MV-4-11 (cell line): ENCODE data around the gene ERICH6.

Source experiments
- DNase-seq: peaks from one replicate; lab custom pipeline; 2025; lab: John Stamatoyannopoulos, UW

The ERICH6 gene

DNA sequence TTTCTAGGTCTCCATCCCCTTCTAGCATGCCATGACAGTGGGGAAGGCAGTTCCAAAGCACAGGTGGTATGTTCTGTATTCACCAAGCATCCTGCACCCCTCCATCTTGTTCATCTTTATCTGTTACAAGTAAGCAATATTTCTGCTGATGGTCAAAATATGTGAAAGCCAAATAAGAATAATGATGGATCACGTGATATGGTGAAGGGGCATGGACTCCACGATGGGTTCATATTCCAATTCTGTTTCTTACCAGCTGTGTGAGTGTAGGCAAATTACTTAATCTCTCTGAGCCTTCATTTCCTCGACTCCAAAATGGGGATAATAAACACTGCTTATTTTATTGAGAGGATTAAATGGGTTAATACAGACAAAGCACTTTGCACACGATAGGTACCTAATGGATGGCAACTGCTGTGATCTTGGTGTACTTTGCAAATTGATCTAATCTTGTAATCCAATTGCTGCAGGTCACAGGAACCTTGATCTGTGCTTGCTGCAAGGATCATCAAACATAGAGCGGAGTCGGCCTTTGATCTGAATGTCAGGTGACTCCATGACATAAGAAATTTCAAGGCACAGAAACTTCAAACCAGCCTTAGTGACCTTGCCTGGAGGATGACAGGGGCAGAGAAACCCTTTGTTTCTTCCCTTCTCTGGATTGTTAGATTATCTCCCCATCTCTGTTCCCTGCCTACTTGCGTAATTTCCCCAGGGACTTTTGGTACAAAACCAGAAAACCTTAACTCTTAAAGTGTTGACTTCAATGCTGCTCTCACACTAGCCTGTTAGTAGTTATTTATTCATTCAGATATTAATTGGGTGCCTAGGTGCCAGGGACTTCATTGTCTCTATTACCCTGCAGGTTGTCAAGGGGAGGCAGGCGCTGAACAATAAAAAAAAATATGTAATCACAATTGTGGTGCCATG lies 33.4 kb upstream of the ERICH6 start:
- DNase-seq, result peak; percentile 19

DNA sequence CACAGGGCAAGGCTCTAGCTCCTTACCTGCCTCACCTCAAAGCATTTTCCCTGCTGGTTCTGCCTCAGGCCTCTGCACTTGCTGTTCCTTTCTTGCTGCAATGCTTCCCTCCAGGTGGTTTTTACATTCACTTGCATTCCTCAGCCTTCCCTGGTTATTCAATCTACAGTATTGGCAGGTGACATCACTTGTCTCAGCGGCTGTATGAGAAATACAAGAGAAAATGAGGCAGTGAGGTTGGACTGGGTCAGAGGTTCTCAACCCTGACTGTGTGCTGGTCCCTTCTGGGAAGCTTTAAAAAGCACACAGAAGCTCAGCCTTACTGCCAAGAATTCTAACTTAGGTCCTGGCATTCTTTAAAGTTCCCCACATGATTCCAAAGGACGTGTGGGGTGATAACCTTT lies 32.6 kb upstream of the ERICH6 start:
- DNase-seq, result no peak

DNA sequence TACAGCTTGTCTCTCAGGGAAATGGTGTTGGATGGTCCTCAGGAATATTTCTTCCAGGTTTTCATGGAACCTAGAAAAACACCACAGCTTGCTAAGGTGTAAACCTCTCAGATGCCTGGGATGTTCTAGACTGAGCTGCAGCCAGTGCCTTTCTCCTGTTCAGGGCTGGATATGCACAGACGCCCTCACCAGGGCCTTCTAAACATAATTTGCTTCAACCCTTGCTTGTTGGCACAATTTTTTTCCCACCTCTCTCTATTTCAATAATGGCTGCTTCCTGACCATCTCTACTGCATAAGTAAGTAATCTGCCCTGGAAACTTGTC lies 31.0 kb upstream of the ERICH6 start:
- DNase-seq, result no peak

DNA sequence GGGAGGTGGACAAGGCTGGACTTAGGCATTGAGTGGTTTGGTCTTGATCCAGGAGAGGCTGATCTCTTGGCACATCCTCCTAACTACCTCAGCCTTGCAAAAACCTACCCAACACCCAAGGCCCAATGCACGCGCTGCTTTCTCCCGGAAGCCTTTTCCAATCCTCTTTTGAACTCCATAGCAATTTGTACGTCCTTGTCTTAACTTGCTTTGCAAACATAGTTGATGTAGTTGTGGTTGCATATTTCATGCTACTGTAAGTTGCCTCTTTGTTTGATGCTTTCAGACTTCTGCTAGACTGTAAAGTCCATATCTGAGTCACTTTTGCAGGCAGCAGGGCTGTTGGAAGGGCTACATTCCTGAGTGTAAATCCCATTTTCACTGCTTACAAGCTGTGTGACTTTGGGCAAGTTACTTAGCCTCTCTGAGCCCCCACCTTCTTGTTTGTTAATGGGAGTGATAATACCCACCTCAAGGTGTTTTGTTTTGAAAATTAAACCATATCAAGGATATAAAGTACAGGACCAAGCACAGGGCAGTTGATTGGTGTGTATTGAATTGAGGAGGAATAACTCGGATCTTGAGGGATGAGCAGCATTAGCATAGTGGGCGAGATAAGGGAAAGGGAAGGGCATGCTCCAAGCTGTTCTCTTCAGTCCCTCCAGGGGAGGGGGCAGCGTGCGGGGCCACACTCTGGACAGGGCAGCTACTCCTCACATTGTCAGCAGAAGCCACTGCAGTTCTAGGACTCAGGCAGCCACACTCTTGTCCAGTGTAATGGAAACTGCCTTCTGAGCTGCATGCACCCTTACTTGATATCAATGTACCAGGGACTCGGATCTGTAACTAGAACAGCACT lies 30.4 kb upstream of the ERICH6 start:
- no peak for DNase-seq

DNA sequence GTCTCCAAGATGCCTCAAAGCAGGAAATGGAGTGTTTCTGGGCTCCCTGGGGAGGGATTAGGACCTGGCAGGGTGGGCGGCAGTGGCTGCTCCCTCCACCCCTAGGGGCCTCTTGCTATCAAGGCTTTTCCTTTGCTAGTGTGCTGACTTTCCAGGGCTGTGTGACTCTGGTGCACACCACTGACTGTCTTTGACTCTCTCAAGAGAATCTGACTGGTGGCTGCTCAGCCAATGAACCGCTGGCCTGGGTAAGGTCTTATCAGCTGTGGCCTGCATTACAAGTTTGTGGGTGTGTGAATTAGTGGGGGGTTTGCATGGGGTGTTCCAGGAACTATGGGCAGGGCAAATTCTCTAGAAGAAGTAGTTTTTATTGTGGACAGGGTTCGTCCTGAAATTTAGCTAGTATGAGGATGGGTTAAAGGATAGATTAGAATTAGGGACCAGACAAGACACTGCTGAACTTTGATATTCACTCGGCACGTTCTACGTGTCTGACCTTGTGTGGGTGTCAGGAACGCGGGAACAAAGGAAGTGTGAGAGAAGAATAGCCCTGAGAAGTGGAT lies 29.7 kb upstream of the ERICH6 start:
- no peak for DNase-seq

DNA sequence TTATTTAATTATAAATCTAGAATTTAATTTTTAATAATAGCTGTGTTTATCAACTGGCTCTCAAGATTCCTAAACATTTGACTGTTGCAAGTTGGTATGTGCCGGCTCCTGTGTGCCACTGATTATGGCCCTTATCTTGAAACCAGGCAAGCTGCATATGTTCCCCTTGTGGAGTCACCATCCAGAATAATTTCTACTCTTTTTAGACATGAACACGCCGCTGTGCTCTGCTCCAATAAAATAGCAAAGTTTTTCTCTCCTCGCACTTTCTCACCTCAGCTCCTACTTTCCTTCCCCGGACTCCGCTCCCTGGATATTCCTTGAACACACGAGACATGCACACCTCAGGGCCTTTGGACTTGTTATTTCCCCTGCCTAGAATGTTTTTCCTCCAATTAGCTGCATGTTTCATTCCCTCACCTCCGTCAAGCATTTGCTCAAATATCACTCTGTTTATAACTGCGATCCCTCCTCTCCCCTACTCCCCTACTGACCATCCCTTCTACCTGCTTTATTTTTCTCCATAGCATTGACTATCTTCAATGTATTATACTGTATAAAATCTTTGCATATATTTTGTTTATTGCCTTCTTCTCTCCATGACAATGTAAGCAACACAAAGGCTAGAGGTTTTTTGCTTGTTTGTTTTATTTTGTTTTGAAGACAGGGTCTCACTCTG lies 26.1 kb upstream of the ERICH6 start:
- no peak for DNase-seq

DNA sequence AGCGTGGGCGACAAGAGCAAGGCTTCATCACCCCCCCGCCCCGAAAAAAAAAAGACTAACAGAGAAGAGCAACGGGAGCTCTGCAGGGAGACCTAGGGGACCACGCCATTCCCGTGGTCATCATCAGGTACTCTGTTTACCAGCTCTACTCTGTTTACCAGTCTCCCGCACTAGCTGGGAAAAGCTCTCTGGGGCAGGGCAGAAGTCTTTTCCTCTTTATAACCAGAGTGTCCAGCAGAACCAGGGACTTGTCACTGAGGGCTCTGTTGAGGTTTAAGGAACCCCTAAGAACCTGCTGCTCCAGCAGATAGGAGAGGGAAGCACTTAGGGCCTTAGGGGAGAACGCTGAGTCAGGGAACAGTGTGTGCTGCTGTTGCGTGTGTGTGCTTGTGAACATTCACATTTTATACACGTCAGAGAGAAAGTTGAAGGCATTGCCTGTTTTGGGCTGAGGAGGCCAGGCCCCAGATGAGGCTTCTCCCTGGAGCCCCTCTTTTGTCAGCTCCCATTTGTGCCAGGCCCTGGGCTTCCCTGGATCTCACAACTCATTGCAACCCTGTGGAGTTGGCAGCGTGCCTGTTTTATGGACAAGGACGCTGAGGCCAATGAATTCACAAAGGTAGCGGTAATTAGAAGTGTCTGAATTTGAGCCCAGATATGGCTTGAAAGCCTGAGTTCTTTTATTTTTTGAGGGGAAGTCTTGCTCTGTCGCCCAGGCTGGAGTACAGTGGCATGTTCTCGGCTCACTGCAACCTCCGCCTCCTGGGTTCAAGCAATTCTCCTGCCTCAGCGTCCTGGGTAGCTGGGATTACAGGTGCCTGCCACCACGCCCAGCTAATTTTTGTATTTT lies 24.2 kb upstream of the ERICH6 start:
- DNase-seq, result no peak

DNA sequence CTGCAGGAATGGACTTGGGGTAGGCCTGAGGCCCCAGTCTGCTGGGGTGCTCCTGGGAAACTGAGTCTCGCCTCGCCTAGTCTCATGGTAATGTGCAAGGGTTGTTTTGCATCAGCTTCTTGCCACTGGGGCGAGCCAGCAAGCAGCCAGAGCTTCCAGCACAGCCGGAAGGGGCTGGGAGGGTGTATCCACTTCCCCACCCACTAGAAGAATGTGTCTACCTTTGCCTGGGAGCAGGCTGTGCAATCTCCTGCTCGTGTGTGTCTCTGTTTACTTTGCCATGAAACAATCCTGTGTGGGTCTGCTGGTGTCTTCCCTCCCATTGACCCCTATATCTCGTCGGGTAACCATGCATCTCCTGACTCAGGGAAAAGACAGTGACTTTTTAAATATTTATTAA lies 21.8 kb upstream of the ERICH6 start:
- DNase-seq, result no peak

DNA sequence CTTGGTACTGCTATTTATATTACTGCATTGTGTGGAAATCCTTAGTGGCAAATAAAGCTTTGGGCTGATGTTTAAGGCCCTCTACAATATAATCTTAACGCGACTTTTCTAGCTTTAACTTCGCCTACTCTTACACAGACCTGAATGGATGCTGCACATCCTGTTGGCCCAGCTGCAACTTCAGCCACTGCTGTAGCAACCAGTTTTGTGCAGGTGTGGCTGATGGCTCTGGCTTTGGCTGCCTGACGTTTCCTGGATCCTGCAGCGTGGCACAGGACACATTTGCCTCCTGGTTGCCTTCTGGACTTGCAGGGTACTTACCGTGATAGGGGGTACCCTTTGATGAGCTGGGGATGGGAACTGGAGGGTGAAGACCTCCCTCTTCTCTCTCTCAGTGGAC lies 20.2 kb upstream of the ERICH6 start:
- DNase-seq, result no peak

DNA sequence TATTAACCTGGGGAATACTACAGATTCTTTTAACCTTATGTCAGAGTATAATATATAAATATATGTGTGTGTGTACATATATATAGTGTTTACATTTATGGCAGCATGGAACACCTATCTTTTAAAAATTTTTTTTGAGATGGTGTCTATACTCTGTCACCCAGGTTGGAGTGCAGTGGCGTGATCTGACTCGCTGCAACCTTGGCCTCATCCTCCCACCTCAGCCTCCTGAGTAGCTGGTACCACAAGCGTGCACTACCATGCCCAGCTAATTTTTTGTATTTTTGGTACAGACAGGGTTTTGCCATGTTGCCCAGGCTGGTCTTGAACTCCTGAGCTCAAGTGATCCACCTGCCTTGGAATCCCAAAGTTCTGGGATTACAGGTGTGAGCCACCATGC lies 18.5 kb upstream of the ERICH6 start:
- no peak for DNase-seq

DNA sequence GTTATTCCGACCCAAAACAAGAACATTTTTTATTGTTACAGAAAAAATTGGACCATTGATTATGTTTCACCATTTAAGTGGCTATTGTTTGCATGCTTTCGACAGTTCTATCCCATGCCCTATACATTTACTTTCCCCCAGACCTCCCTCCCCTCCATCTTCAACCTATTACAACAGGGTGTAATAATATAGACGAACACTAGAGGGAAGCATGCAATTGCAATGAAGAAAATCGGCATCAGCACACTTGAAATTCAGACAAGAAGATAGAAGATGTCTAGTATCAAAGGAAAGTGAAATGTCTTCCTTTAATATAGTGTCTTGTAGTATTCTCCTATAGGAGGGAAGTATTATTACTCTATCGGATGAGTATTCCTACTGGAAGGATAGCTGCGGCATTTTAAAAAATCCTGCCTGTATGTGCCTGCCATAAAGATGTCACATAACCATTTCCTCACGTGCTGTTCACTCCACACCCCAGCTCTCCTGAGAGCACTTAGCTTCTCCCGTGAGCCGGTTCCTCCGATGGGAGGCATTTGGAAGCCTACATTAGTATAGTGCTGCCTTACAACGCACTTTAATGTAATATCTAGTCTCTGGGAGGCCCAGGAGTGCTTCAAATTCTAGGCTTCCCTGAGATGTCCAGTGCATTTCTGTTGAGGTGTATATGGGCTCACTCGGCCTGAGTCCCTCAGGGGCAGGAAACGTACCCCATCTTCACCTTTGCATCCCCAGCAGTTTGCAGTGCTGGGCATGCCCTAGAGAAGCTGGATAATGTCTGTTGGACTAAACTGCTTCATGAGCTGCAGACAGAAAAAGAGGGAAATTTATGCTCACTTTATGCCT lies 17.8 kb upstream of the ERICH6 start:
- peak; percentile 26 for DNase-seq

DNA sequence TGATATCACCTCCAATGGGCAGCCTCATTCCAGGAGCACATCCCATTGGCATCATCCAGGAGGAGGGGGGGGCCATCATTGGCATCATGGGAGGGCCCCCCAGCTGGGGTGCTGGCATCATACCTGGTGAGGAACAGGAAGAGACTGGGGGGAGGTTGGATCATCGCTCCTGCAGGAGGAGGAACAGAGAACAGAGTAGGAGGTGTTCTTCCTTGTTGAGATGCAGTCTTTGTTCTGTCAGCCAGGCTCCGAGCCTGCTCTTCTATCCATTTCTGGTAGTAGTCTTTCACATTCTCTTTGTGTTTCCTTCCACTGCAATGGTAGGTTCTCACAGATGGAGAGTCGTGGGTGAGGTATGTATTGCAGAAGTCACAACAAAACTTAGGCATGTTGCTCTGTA lies 16.7 kb upstream of the ERICH6 start:
- DNase-seq, result no peak

DNA sequence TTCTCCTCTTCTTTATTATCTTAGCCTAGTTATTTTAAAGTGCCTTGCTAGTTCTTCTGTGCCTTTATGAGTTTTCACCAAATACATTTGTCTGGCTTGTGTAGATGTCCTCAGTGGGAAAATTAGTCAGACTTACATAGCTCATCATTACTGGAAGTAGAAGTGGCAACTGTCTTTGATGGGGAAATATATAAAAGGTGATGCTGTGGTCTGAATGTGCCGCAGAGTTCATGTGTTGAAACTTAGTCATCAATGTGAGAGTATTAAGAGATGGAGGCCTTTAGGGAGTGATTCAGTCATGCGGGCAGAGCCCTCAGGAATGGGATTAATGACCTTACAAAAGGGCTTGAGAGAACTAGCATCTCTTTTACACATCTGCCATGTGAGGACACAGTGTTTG lies 6.4 kb upstream of the ERICH6 start:
- no peak for DNase-seq

DNA sequence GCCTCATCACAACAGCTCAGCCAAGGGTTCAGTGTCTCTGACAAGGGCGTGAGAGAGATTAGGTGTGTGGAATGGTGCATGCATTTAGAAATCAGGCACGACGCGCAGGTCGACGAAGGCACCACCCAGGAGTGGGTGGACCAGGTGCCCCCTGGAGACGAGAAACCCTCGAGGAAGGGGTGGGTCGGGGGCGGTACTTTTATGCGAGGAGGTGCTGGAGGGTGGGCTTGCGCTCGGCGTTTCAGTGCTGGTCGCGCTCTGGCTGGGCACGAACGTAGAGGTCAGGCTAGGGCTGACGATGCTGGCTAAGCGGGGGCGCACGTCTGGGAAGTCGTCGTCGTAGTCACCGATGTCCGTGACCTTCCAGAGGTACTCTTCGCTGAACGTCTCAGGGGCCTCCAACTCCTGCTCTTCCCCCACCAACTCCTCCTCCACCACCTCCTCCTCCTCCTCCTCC lies 393 bp downstream of the ERICH6 start:
- no peak for DNase-seq

DNA sequence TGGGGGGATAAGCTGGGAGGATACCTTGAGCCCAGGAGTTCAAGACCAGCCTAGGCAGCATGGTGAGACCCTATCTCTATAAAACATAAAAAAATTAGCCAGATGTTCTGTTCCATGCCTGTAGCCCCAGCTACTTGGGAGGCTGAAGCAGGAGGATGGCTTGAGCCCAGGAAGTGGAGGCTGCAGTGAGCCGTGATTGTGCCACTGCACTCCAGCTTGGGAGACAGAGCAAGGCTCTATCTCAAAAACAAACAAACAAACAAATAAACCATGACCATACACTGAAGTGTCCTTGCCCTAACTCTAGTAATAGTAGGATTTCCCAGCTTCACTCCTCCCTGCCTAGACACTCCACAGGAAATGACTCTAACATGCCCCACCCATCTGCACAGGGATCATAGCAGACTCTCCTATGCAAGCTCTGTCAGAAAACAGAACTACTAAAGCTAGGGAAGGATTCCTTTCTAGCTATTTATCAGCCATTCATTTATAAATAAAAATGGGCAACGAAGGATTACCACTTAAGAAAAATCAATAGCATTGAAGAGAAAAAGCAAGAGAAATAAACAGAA lies 4.6 kb downstream of the ERICH6 start:
- DNase-seq, result no peak

DNA sequence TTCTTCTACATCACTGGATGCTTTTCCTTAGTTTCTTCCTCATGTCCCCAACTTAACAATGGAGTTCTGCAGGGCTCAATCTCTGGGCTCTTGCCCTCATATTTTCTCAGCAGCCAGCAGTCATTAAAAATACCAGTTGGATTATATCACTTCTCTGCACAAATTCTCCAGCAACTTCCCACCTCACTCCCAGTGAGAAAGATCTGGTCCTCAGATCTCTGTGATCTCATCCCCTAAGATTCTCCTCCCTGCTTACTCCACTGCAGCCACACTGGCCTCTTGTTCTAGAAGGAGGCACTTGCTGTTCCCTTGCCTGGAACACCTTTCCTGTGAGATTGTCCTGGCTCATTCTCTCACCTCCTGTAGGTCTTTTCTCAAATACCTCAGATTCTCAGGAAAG lies 6.1 kb downstream of the ERICH6 start:
- DNase-seq, result no peak

DNA sequence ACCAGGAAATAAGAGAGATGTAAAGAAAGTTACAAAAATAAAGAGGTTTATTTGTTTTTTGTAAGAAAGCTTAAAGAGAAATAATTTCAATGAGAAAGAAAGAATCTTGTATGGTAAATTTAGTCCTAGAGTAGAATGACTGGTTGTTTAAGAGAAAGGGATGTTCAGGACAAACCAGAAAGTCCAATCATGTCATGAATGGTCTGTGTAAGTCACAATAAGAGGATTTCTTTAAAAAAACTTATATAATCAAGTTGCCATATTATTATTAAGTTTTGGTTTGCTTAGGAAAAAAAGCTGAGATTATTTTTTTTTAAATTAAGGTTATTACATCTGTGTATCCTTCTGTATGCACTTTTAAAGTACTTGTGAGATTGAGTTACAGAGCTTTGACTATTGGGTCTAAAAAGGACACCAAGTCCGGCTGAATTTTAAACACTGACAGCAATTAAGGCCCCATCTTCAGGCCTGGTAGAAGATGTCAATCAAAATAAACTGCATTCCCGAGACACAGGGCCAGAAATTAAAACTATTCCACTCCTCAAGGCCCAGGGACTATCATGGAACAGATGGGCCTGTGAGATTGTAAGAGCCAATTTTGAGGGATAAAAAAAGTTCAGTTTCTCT lies 12.2 kb downstream of the ERICH6 start:
- DNase-seq, result no peak

DNA sequence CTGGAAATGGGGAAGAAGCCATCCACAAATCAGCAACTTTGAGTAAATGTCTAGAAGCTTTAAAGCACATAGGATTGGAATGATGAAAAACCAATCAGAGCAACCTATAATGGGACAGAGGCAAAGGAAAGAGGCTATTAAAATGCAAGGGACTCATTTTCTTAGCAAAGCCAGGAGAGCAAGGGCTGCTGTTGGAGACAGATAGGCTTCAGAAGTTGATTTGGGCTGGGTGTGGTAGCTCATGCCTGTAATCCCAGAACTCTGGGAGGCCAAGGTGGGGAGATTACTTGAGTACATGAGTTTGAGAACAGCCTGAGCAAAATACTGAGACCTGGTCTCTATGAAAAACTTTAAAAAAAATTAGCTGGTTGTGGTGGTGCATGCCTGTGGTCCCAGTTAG lies 16.1 kb downstream of the ERICH6 start:
- no peak for DNase-seq

DNA sequence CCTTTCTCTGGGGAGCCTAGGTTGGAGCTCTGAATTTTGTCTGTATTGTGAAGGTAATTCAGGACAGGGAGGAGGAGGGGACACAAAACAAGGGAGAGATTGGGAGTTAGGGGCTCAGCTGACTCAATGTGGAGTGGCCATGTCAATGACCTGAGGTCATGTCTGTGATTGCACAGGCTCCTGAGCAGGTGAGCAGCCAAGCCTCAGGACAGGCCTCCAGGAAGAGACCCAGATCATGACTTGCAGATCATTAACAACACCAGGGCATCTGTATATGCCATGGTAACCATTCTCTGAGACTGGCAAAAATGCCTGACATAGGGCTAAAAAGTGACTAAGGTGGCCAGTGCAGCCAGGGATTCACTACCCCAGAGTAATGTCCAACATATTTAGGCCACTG lies 20.9 kb downstream of the ERICH6 start:
- DNase-seq, result no peak

DNA sequence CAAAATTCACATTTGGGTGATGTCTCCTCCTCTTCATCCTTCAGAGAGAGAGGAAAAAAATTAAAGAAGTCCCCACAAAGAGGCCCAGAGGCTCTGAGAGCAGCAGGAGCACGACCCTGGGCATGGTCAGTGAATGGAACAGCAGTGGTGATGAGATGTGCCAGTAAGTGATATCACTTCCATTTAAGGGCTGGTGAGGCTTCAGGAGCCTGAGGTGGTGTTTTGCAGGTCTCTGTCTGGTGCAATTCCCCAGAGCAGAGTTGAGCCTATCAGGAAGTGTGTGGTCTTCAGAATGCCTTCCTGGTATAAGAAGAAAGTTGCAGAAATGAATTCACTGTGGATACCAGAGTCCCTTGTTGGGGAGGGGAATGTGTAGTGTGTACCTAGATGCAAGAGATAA lies 21.4 kb downstream of the ERICH6 start:
- no peak for DNase-seq
